K562 (cell line): Measurements from ENCODE around the gene LRRC8E. TPM values are rescaled to one million over a fixed set of nuclear protein-coding genes. Genes with fewer than 3 reads are reported as not detected.
A peak's percentile ranks its signal among the peaks of the same experiment; 100 is the strongest.

Experiments
- ATAC-seq: fragments of 200-7000 bp; cut with Tn5 transposase; 3 replicates; pipeline ENCODE4 v1.9.1; 2020; ENCODE audit warnings: moderate library complexity
- BruUV-seq: library from RNA; stranded (reverse); fragments of 400-500 nt; replicated peaks from 2 replicates; lab custom pipeline; 2021; lab: Mats Ljungman, UMichigan
- CTCF ChIA-PET: fragments of 300-600 bp; formaldehyde crosslinking; extraction: SDS; loops from one replicate; lab custom pipeline; 2021; ENCODE audit warnings: low intra/inter-chr PET ratio; lab: Yijun Ruan, JAX
- POLR2A ChIA-PET: fragments of 300-600, 350-650 bp; sonication (Branson Sonifier 250); formaldehyde crosslinking; extraction: SDS; loops from one replicate; lab custom pipeline; 2021; ENCODE audit warnings: antibody characterized with exemption, inconsistent platforms; lab: Yijun Ruan, JAX
- DNase-seq, 4 experiments: peaks; one replicate each; pipeline versions ENCODE4 v3.0.0 to v3.0.0-alpha.2; 2011 to 2018; ENCODE audit warnings: low spot score in 3 of 4, mixed read lengths in 3 of 4; ENCODE audit errors: extremely low read depth in 1 of 4
- FAIRE-seq: peaks from 2 replicates; lab custom pipeline; 2011; peaks lifted over from hg19 to GRCh38; lab: Jason Lieb, UNC
- H2AFZ ChIP-seq: 2 replicates; pipeline ENCODE4 v1.6.0; 2011; ENCODE audit warnings: low read depth, low read length, control low read depth, inconsistent platforms
- H3K27ac ChIP-seq: fragments of 200-600 bp; 3 replicates; pipeline ENCODE4 v1.8.0; 2011; ENCODE audit warnings: low read depth, mild to moderate bottlenecking, control low read depth, inconsistent platforms, low read length, moderate library complexity, mixed read lengths; ENCODE audit errors: extremely low read depth
- H3K27me3 ChIP-seq, 2 experiments: fragments of 300-600 bp in 1 of 2; 2 replicates in 1 of 2; 3 replicates in 1 of 2; pipeline versions ENCODE4 v1.6.0 to v1.8.0; 2011; ENCODE audit warnings: inconsistent platforms in 2 of 2, low read length in 2 of 2, mild to moderate bottlenecking in 1 of 2, mixed read lengths in 1 of 2, moderate library complexity in 1 of 2; ENCODE audit not compliant: control insufficient read depth in 2 of 2, insufficient read depth in 2 of 2
- H3K36me3 ChIP-seq: fragments of 300-600 bp; 3 replicates; pipeline ENCODE4 v1.8.0; 2011; ENCODE audit warnings: mild to moderate bottlenecking, low read length, inconsistent platforms; ENCODE audit not compliant: control insufficient read depth, insufficient read depth
- H3K4me1 ChIP-seq, 2 experiments: fragments of 200-600 bp in 1 of 2; replicated peaks in 1 of 2; 2 replicates in 1 of 2; 3 replicates in 1 of 2; pipeline versions ENCODE4 v1.5.1 to v1.8.0; 2011; ENCODE audit warnings: inconsistent platforms in 2 of 2, low read length in 2 of 2, mild to moderate bottlenecking in 1 of 2, mixed read lengths in 1 of 2, moderate library complexity in 1 of 2; ENCODE audit not compliant: control insufficient read depth in 2 of 2, insufficient read depth in 2 of 2
- H3K4me2 ChIP-seq: 2 replicates; pipeline ENCODE4 v1.6.1; 2011; ENCODE audit warnings: low read length, control low read depth, inconsistent platforms, mixed read lengths; ENCODE audit not compliant: insufficient read depth
- H3K4me3 ChIP-seq: fragments of 200-600 bp; sonication (generic), shearing (Covaris generic); 2 replicates; pipeline ENCODE4 v1.5.1; 2016; ENCODE audit warnings: control low read depth, inconsistent platforms
- H3K79me2 ChIP-seq: fragments of 200-600 bp; 3 replicates; pipeline ENCODE4 v1.8.0; 2011; ENCODE audit warnings: low read length, inconsistent platforms; ENCODE audit not compliant: control insufficient read depth, insufficient read depth
- H3K9ac ChIP-seq, 2 experiments: 2 replicates each; pipeline versions ENCODE4 v1.6.0 to v1.6.1; 2011; ENCODE audit warnings: low read depth in 2 of 2, low read length in 2 of 2, control low read depth in 1 of 2, inconsistent platforms in 1 of 2, mild to moderate bottlenecking in 1 of 2, mixed read lengths in 1 of 2; ENCODE audit not compliant: insufficient read depth in 1 of 2
- H3K9me1 ChIP-seq: one replicate; pipeline ENCODE4 v1.6.0; 2011; ENCODE audit warnings: inconsistent platforms, mild to moderate bottlenecking, low read length, moderate library complexity; ENCODE audit not compliant: control insufficient read depth, insufficient read depth
- H3K9me3 ChIP-seq: replicated peaks from 2 replicates; pipeline ENCODE4 v1.5.1; 2011; ENCODE audit warnings: low read depth, low read length, inconsistent platforms; ENCODE audit not compliant: control insufficient read depth, insufficient read depth
- H4K20me1 ChIP-seq: replicated peaks from 2 replicates; pipeline ENCODE4 v1.6.1; 2011; ENCODE audit warnings: low read length, inconsistent platforms, mixed read lengths; ENCODE audit not compliant: control insufficient read depth, insufficient read depth
- GTF3C2 ChIP-seq: IDR thresholded peaks from 3 replicates; pipeline ENCODE4 v1.6.1; 2011; ENCODE audit warnings: borderline replicate concordance, mild to moderate bottlenecking, moderate library complexity; ENCODE audit not compliant: insufficient read length; ENCODE audit errors: extremely low read depth
- HBP1 ChIP-seq: fragments of 450-650 bp; formaldehyde crosslinking; IDR thresholded peaks from 2 replicates; pipeline ENCODE4 v1.4.0; 2022; ENCODE audit warnings: missing genetic modification characterization
- HCFC1 ChIP-seq: IDR thresholded peaks from 2 replicates; pipeline ENCODE4 v1.6.1; 2012; ENCODE audit warnings: low read depth, low read length, improper control_type of control experiment
- POLR2A ChIP-seq: fragments of 450-650 bp; conservative IDR thresholded peaks from 2 replicates; pipeline ENCODE4 v1.6.1; 2016
- ZNF121 ChIP-seq: sonication (generic); formaldehyde crosslinking; conservative IDR thresholded peaks from 2 replicates; pipeline ENCODE4 v1.8.0; 2022; ENCODE audit warnings: missing genetic modification reagents
- ZNF584 ChIP-seq: fragments of 200-800 bp; sonication (Bioruptor generic); IDR thresholded peaks from 2 replicates; pipeline ENCODE4 v1.6.1; 2016; ENCODE audit warnings: low read depth, mild to moderate bottlenecking, missing genetic modification characterization, missing compliant biosample characterization
- WGBS: fragments of 100-300 bp; shearing (Covaris generic); methylation state at CpG from one replicate; pipeline ENCODE4 v1.1.6; 2016; ENCODE audit warnings: low coverage, mixed read lengths; ENCODE audit not compliant: insufficient coverage; ENCODE audit errors: missing lambda C conversion rate; 5-methylcytosine and 5-hydroxymethylcytosine counted together
- in situ Hi-C: fragments of 300-500 bp; cut with MboI; formaldehyde crosslinking; loops from 4 replicates; pipeline ENCODE4 v1.15.0; 2018; ENCODE audit warnings: inconsistent platforms, mixed read lengths
- intact Hi-C: fragments of 100-400 bp; cut with micrococcal nuclease; formaldehyde crosslinking; loops from 2 replicates; pipeline ENCODE4 v1.14.2; 2022
- polyA plus RNA-seq, 8 experiments: library from polyadenylated mRNA; depleted of rRNA in 4 of 8; stranded (reverse) in 5 of 8; unstranded in 3 of 8; fragments of >200 nt; fragmentation: Nextera tagmentation in 2 of 8; fragmentation: Illumina TruSeq in 1 of 8; extraction: Ambion mirVana in 2 of 8; extraction: Trizol in 1 of 8; gene quantifications; 2 replicates each; pipeline versions ENCODE4 v1.2.1 to v1.2.3, GENCODE V29; 2011 to 2014; ENCODE audit warnings: inconsistent platforms in 1 of 8, missing spikeins in 1 of 8
- total RNA-seq, 7 experiments: library from RNA; depleted of rRNA in 6 of 7; stranded (reverse); fragments of >200 nt in 6 of 7; fragmentation: Illumina TruSeq in 2 of 7; extraction: Trizol in 2 of 7; gene quantifications; 2 replicates each; pipeline versions ENCODE4 v1.2.1 to v1.2.3, GENCODE V29; 2011 to 2021; ENCODE audit warnings: low replicate concordance in 1 of 7

The LRRC8E gene
- total and polyA plus RNA-seq, 9 of the 15 experiments (the other 6 are each of a cell fraction or from before 2014, with no cell fraction given) = 0.08 to 5.7 (median 3.5) TPM; not detected in 1

DNA sequence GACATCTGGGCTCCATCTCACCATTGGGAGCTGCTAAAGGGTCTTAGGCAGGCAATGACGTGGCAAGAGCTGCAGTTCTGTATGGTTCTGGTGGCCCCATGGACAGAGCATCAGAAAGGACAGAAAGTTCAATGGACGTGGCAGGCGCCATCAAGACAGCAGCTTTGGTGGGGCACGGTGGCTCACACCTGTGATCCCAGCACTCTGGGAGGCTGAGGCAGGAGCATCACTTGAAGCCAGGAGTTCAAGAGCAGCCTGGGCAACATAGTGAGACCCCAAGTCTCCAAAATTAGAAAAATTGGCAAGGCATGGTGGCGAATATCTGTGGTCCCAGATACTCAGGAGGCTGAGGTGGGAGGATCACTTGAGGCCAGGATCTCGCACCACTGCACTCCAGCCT is 48.8 kb upstream of the LRRC8E start:
- ChIA-PET POLR2A (no interaction called here), CTCF (no interaction called here)
- Histone ChIP-seq H3K4me1 (no peaks in the 10 kb centered on the region; a peak in 1 of 5 replicates), H3K9me3 (peaks cover 12% of the 10 kb centered on the region), H3K27ac (no peak overlapping the region), H2AFZ (no peak overlapping the region), H3K9me1 (peaks cover 3% of the 10 kb centered on the region), H3K36me3 (no peaks in the 10 kb centered on the region), H4K20me1 (no peaks in the 10 kb centered on the region), H3K9ac (no peak overlapping the region), H3K4me2 (no peak overlapping the region), H3K4me3 (no peak overlapping the region), H3K79me2 (no peaks in the 10 kb centered on the region), H3K27me3 (peaks cover 10 to 21% of the 10 kb centered on the region in 2 experiments)
- BruUV-seq = no TSS peak
- no peak for TF ChIP-seq ZNF584 (CRISPR knock-in tag)
- TF ChIP-seq POLR2A = no peak
- TF ChIP-seq HCFC1 = no peak
- no peak for TF ChIP-seq HBP1 (CRISPR knock-in tag)
- peak; percentile 65 for TF ChIP-seq ZNF121 (CRISPR knock-in tag)
- TF ChIP-seq GTF3C2 = no peak
- ATAC-seq (no peak), FAIRE-seq (no peak), DNase-seq (no peak)
- in situ Hi-C loops (no loop called here), intact Hi-C loops (no loop called here)
- 12% methylated on average over 6 of the region's 6 CpGs for WGBS
